Measurements from ENCODE around the gene NTMT1. TPM values are rescaled to one million over a fixed set of nuclear protein-coding genes. Genes with fewer than 3 reads are reported as not detected.
A peak's percentile ranks its signal among the peaks of the same experiment; 100 is the strongest.

The NTMT1 gene
- total RNA-seq, 2 donors from 2014 or later, result 39.6 to 49.1 TPM

GRCh38 chr9:129648092-129648763 lies 22.3 kb downstream of the NTMT1 start:
- 88 to 100% methylated on average over 1 to 16 of the region's 16 CpGs for WGBS, 2 experiments (ENCODE audit: insufficient coverage in 1 of 2, insufficient read length in 1 of 2)
- H3K27ac ChIP-seq (ENCODE audit: low read depth, low read length), result no peak overlapping the region
- no peaks in the 10 kb centered on the region for H3K9me3 ChIP-seq (ENCODE audit: control insufficient read depth, low read length)
- no peak overlapping the region for H3K4me3 Mint-ChIP-seq
- DNase-seq, result no peak
- no peaks in the 10 kb centered on the region for H3K36me3 Mint-ChIP-seq (ENCODE audit: low read depth)
- H3K4me1 Mint-ChIP-seq, result no peaks in the 10 kb centered on the region
- peaks cover 5% of the 10 kb centered on the region for H3K27me3 Mint-ChIP-seq (ENCODE audit: insufficient read depth)
- H3K4me3 ChIP-seq (ENCODE audit: low read length), result no peak overlapping the region
- TF ChIP-seq CTCF (conservative IDR thresholded peaks at IDR 0.05), result no peak
- no peaks in the 10 kb centered on the region for H3K36me3 ChIP-seq (ENCODE audit: control insufficient read depth, insufficient read depth, low read length)
- no peaks in the 10 kb centered on the region for H3K27me3 ChIP-seq (ENCODE audit: control insufficient read depth, insufficient read depth, low read length, poor library complexity, severe bottlenecking)
- no peak overlapping the region for H3K27ac Mint-ChIP-seq
- H3K9ac ChIP-seq (ENCODE audit: extremely low read depth, low read length, poor library complexity, severe bottlenecking), result no peak overlapping the region
- no peaks in the 10 kb centered on the region for H3K4me1 ChIP-seq (ENCODE audit: control insufficient read depth, insufficient read depth, low read length)
- H3K9me3 Mint-ChIP-seq, result no peaks in the 10 kb centered on the region

- H3K4me3 ChIP-seq (ENCODE audit: low read length), result no peak overlapping the region
- peaks cover 5% of the 10 kb centered on the region for H3K27me3 Mint-ChIP-seq (ENCODE audit: insufficient read depth)
- no peak for DNase-seq
- peaks cover 3% of the 10 kb centered on the region for H3K4me1 Mint-ChIP-seq
- H3K9me3 Mint-ChIP-seq, result no peaks in the 10 kb centered on the region
- H3K27ac ChIP-seq (ENCODE audit: low read depth, low read length), result no peak overlapping the region
- no peaks in the 10 kb centered on the region for H3K36me3 Mint-ChIP-seq (ENCODE audit: low read depth)
- H3K9me3 ChIP-seq (ENCODE audit: control insufficient read depth, low read length), result no peaks in the 10 kb centered on the region
- TF ChIP-seq CTCF (conservative IDR thresholded peaks at IDR 0.05), result no peak
- 86 to 100% methylated on average over 2 to 9 of the region's 10 CpGs for WGBS, 2 experiments (ENCODE audit: insufficient coverage in 1 of 2, insufficient read length in 1 of 2)
- no peaks in the 10 kb centered on the region for H3K36me3 ChIP-seq (ENCODE audit: control insufficient read depth, insufficient read depth, low read length)
- H3K4me3 Mint-ChIP-seq, result no peak overlapping the region
- H3K27me3 ChIP-seq (ENCODE audit: control insufficient read depth, insufficient read depth, low read length, poor library complexity, severe bottlenecking), result no peaks in the 10 kb centered on the region
- no peak overlapping the region for H3K9ac ChIP-seq (ENCODE audit: extremely low read depth, low read length, poor library complexity, severe bottlenecking)
- no peaks in the 10 kb centered on the region for H3K4me1 ChIP-seq (ENCODE audit: control insufficient read depth, insufficient read depth, low read length)
- no peak overlapping the region for H3K27ac Mint-ChIP-seq
These were observed 22.8 kb downstream of the NTMT1 start for GRCh38 chr9:129648764-129649115.

GRCh38 chr9:129649726-129650679 lies 24.0 kb downstream of the NTMT1 start:
- Mint-ChIP-seq H3K36me3 (ENCODE audit: low read depth) (no peaks in the 10 kb centered on the region), H3K27me3 (ENCODE audit: insufficient read depth) (peaks cover 10% of the 10 kb centered on the region), H3K27ac (no peak overlapping the region), H3K4me1 (peaks cover 9% of the 10 kb centered on the region), H3K4me3 (no peak overlapping the region), H3K9me3 (no peaks in the 10 kb centered on the region)
- DNase-seq, result no peak
- Histone ChIP-seq H3K4me3 (ENCODE audit: low read length) (no peak overlapping the region), H3K36me3 (ENCODE audit: control insufficient read depth, insufficient read depth, low read length) (no peaks in the 10 kb centered on the region), H3K4me1 (ENCODE audit: control insufficient read depth, insufficient read depth, low read length) (no peaks in the 10 kb centered on the region), H3K27ac (ENCODE audit: low read depth, low read length) (peak overlapping the region; percentile 72), H3K9ac (ENCODE audit: extremely low read depth, low read length, poor library complexity, severe bottlenecking) (no peak overlapping the region), H3K9me3 (ENCODE audit: control insufficient read depth, low read length) (no peaks in the 10 kb centered on the region), H3K27me3 (ENCODE audit: control insufficient read depth, insufficient read depth, low read length, poor library complexity, severe bottlenecking) (no peaks in the 10 kb centered on the region)
- TF ChIP-seq CTCF (conservative IDR thresholded peaks at IDR 0.05), result no peak
- WGBS, 2 experiments (ENCODE audit: insufficient coverage in 1 of 2, insufficient read length in 1 of 2), result 86 to 94% methylated on average over 12 to 20 of the region's 20 CpGs
